ENCODE data around the gene HS3ST1.

Gene HS3ST1

GRCh38 chr4:11428231-11428898 lies at the start of gene HS3ST1:
HS3ST1 (minus strand) TSS chr4:11428894; CDS start chr4:11400005, 28,889 bp downstream.
- DNase-seq = no peak

GRCh38 chr4:11475871-11476270 lies 47.2 kb upstream of the HS3ST1 start:
- no peak for DNase-seq

- DNase-seq = no peak
Measured at GRCh38 chr4:11474146-11474545, 45.5 kb upstream of the HS3ST1 start.

- DNase-seq = no peak
Measured at GRCh38 chr4:11472535-11472934, 43.8 kb upstream of the HS3ST1 start.

- DNase-seq = no peak
Measured at GRCh38 chr4:11471618-11472017, 42.9 kb upstream of the HS3ST1 start.

GRCh38 chr4:11471046-11471441 lies 42.4 kb upstream of the HS3ST1 start:
- DNase-seq = no peak

GRCh38 chr4:11470438-11471045 lies 41.8 kb upstream of the HS3ST1 start:
- no peak for DNase-seq

GRCh38 chr4:11469650-11470437 lies 41.1 kb upstream of the HS3ST1 start:
- DNase-seq = no peak

- DNase-seq = no peak
Measured at GRCh38 chr4:11468901-11469300, 40.2 kb upstream of the HS3ST1 start.

- DNase-seq = no peak
Measured at GRCh38 chr4:11467931-11468330, 39.2 kb upstream of the HS3ST1 start.

GRCh38 chr4:11463707-11464106 lies 35.0 kb upstream of the HS3ST1 start:
- no peak for DNase-seq

GRCh38 chr4:11456401-11456800 lies 27.7 kb upstream of the HS3ST1 start:
- no peak for DNase-seq

- no peak for DNase-seq
Measured at GRCh38 chr4:11455201-11455835, 26.6 kb upstream of the HS3ST1 start.

GRCh38 chr4:11451716-11452115 lies 23.0 kb upstream of the HS3ST1 start:
- no peak for DNase-seq

- DNase-seq = no peak
Measured at GRCh38 chr4:11446155-11446811, 17.6 kb upstream of the HS3ST1 start.

- DNase-seq = no peak
Measured at GRCh38 chr4:11441194-11441556, 12.5 kb upstream of the HS3ST1 start.

GRCh38 chr4:11440481-11441193 lies 11.9 kb upstream of the HS3ST1 start:
- DNase-seq = no peak

GRCh38 chr4:11439836-11440235 lies 11.1 kb upstream of the HS3ST1 start:
- DNase-seq = no peak

- DNase-seq = no peak
Measured at GRCh38 chr4:11438647-11439046, 10.0 kb upstream of the HS3ST1 start.

- no peak for DNase-seq
Measured at GRCh38 chr4:11436673-11437072, 8.0 kb upstream of the HS3ST1 start.

GRCh38 chr4:11436084-11436483 lies 7.4 kb upstream of the HS3ST1 start:
- DNase-seq = no peak

- DNase-seq = no peak
Measured at GRCh38 chr4:11435557-11435956, 6.9 kb upstream of the HS3ST1 start.
